Suppressor macrophage (primary cell): ENCODE results near the gene UBQLN2.
A peak's percentile ranks its signal among the peaks of the same experiment; 100 is the strongest.
"Not testable (repeated sequence)": the region's sequence is repeated elsewhere in the genome, so short reads cannot be mapped to it uniquely, and the experiment has no call there.

Experiments
- DNase-seq, 4 experiments: peaks; one replicate each; pipeline ENCODE4 v3.0.0-alpha.2; 2020 to 2022
- total RNA-seq, 17 experiments: gene quantifications; one replicate each; lab custom pipeline; 2026; ENCODE audit warnings: mixed read lengths in 6 of 17, inconsistent platforms in 3 of 17; lab: John Stamatoyannopoulos, UW

UBQLN2 gene
- 11.0 to 77.2 (median 36.2) reads per million in 17 experiments for total RNA-seq

DNA sequence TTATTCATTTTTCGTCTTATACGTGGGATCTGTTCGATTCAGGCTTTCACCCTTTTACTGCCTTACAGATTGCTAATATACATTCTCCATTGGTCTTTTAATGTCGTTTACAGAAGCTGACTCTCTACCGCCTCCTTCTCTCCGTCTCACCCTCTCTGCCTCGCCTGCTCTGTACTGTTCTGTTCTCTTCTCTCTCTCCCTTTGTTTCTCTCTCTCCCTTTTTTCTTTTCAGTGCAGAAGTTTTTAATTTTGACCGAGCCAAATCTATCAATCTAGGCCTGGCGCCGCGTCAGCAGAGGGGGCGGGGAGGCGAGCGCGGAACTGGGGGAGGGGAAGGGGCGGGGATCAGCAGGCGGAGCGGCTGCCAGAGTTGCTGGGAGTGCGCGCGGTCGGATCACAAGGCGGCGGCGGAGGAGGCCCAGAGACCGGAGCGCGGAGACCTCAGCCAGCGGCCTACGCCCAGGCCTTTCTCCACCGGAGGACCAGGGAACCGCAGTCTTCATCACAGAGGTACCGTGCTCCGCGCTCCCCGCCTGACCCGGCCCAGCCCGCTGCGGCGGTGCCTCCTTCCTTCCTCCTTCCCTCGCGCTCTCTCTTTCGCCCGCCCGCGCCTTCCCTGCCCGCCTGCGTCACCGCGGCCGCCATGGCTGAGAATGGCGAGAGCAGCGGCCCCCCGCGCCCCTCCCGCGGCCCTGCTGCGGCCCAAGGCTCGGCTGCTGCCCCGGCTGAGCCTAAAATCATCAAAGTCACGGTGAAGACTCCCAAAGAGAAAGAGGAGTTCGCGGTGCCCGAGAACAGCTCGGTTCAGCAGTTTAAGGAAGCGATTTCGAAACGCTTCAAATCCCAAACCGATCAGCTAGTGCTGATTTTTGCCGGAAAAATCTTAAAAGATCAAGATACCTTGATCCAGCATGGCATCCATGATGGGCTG, at the start of gene UBQLN2:
Gene UBQLN2, plus strand, starts transcription at position 397 of the 931 bp plus-strand sequence. Its CDS starts 247 bp downstream, at position 644.
- DNase-seq, result peak; percentile 73 to 86 (median 79)

DNA sequence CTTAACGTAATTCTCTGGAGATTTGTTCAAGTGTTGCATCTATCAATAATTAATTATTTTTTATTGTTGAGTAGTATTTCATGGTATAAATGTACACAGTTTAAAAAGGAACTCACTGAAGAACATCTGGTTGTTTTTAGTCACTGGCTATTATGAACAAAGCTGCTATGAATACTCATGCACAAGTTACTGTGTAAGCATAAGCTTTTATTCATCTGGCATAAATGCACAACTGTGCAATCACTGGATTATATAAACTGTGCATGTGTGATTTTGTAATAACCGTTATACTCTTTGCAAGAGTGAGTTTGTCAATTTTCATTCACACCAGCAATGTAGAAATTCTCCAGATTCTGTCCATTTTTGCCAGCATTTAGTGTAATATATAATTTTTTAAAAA, 43.8 kb upstream of the UBQLN2 start:
- no peak for DNase-seq

DNA sequence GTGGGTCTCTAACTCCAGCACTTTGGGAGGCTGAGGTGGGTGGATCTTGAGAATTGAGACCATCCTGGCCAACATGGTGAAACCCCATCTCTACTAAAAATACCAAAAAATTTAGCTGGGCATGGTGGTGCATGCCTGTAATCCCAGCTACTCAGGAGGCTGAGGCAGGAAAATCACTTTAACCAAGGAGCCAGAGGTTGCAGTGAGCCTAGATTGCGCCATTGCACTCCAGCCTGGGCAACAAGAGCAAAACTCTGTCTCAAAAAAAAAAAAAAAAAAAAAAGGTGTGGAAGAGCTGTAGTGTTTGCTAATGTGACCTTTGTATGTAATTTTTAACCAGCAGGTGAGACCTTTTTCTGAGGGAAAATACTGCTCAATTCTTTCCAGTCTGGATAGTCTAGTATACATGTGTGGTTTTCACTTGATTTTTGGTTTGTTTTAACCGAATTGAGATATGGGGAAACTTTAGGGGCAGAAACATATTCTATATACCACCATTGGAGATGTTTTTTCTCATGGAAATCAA, 33.9 kb upstream of the UBQLN2 start:
- DNase-seq, result not testable (repeated sequence)

GRCh38 chrX:56530011-56530410, 33.4 kb upstream of the UBQLN2 start:
- no peak for DNase-seq

- no peak for DNase-seq
These were observed 12.8 kb upstream of the UBQLN2 start for GRCh38 chrX:56550667-56551066.

DNA sequence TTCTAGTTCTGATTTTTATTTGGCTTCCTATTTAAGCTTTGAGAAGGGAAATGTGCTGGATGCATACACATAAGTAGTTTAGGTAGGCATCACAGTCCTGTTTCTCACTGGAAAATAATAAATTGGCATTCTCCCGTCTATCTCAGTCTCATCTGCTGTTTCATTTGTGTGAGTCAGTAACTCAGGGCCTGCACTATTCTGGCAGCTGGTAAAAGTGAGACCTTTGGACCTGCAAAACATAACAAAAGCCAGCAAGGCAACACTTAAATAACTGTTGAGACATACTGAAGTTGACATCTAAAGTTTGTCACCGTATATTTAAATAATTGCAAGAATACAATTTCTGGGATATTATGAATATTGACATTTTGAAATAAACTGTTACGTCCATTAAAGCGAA, 8.6 kb upstream of the UBQLN2 start:
- DNase-seq, result no peak

- no peak for DNase-seq
These were observed 6.0 kb upstream of the UBQLN2 start for GRCh38 chrX:56557376-56557929.

- DNase-seq, result peak; percentile 2 to 23 (median 12)
These were observed 898 bp downstream of the UBQLN2 start for GRCh38 chrX:56564164-56564885.

GRCh38 chrX:56564921-56565840, 1.8 kb downstream of the UBQLN2 start:
- DNase-seq, result peak in 1 of 4 experiments; percentile 2

GRCh38 chrX:56569378-56570057, 6.1 kb downstream of the UBQLN2 start:
- peak; percentile 13 to 65 (median 50) for DNase-seq

DNA sequence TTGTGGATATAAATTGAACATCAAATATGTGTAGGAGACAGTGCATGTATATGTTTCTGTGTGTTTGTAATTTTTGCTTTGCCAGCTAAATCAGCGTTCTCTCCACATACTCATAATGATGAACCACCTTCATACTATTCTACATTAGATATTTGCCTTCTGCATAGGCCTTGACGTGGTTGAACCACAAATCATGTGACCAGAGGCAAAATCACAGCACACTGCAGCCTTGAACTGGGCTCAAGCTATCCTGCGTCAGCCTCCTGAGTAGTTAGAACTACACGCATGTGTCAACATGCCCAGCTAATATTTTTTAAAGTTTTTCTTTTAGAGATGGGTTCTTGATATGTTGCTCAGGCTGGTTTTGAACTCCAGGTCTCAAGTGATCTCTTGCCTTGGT, 9.5 kb downstream of the UBQLN2 start:
- DNase-seq, result no peak

GRCh38 chrX:56574861-56575260, 11.4 kb downstream of the UBQLN2 start:
- DNase-seq, result no peak

GRCh38 chrX:56576721-56577120, 13.3 kb downstream of the UBQLN2 start:
- no peak for DNase-seq

- DNase-seq, result no peak
These were observed 25.2 kb downstream of the UBQLN2 start for GRCh38 chrX:56588397-56589188.

GRCh38 chrX:56591830-56592229, 28.4 kb downstream of the UBQLN2 start:
- not testable (repeated sequence) for DNase-seq

- peak in 2 of 4 experiments; percentile 8 to 9 for DNase-seq
These were observed 36.7 kb downstream of the UBQLN2 start for GRCh38 chrX:56600141-56600540.

GRCh38 chrX:56600987-56601386, 37.6 kb downstream of the UBQLN2 start:
- DNase-seq, result no peak

DNA sequence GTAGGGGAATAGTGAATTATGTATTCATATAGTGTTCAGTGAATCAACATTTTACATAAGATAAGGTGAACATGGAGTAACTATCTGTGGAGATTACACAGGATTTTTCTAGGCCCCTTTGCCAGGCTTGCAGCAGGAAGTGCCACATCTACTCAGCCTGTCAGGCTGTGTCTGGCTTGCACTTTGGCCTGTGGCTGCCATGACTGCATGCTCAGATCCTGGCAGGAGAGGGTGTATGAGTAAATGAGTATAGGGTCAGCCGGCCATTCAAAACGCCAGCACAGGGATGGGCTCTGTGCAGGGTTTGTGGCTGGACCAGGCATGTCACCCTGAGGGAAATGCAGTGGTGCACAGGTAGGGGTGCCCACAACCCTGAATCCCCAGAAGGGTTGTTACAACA, 51.9 kb downstream of the UBQLN2 start:
- no peak for DNase-seq
